Gastrocnemius medialis (tissue), 4 donors: Measurements from ENCODE around the gene ATF7.

Source experiments
- POLR2A ChIP-seq, 2 donors: fragments of 450-650 bp; IDR thresholded peaks; one replicate each; pipeline ENCODE4 v1.6.1; 2017; ENCODE audit warnings: antibody characterized with exemption in 2 of 2, mild to moderate bottlenecking in 2 of 2, moderate library complexity in 2 of 2
- TF ChIP-seq, protein P1 (sequence below), 5 experiments: fragments of 450-650 bp in 3 of 5; fragments of 200-600 bp in 2 of 5; sonication (generic) in 2 of 5; IDR thresholded peaks in 4 of 5; conservative IDR thresholded peaks in 1 of 5; 1 replicate in 4 of 5; 2 replicates in 1 of 5; pipeline ENCODE4 v1.5.1; 2016 to 2019; ENCODE audit warnings: antibody characterized with exemption in 5 of 5, mild to moderate bottlenecking in 3 of 5, moderate library complexity in 3 of 5

DNA sequence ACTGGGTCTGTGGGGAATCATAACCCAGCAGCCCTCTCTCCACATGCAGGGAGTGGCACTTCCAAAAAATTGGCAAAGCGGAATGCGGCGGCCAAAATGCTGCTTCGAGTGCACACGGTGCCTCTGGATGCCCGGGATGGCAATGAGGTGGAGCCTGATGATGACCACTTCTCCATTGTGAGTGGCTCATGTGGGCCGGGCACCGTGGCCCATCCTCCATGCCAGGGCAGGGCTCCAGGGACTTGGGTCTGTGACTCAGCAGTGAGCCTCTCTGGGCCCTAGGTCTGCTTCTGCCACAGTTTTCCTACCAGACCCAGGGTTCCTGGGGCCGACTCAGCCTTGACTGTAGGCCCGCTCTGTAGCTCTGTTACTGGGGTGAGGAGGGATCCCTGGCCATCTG, 121.1 kb downstream of the ATF7 start:
- TF ChIP-seq, protein P1, sequence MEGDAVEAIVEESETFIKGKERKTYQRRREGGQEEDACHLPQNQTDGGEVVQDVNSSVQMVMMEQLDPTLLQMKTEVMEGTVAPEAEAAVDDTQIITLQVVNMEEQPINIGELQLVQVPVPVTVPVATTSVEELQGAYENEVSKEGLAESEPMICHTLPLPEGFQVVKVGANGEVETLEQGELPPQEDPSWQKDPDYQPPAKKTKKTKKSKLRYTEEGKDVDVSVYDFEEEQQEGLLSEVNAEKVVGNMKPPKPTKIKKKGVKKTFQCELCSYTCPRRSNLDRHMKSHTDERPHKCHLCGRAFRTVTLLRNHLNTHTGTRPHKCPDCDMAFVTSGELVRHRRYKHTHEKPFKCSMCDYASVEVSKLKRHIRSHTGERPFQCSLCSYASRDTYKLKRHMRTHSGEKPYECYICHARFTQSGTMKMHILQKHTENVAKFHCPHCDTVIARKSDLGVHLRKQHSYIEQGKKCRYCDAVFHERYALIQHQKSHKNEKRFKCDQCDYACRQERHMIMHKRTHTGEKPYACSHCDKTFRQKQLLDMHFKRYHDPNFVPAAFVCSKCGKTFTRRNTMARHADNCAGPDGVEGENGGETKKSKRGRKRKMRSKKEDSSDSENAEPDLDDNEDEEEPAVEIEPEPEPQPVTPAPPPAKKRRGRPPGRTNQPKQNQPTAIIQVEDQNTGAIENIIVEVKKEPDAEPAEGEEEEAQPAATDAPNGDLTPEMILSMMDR (IDR thresholded peaks at IDR 0.05 in 4 of 5, conservative IDR thresholded peaks at IDR 0.05 in 1 of 5): no peak
- no peak for TF ChIP-seq POLR2A (IDR thresholded peaks at IDR 0.05)
